Activated naive CD8-positive, alpha-beta T cell (primary cell): ENCODE data around the gene PPP1R14C.

Source experiments
- H3K27ac Mint-ChIP-seq: one replicate; pipeline ENCODE4 v1.8.0; 2021; ENCODE audit warnings: mixed read lengths
- H3K27me3 Mint-ChIP-seq: one replicate; pipeline ENCODE4 v1.8.0; 2021; ENCODE audit warnings: mixed read lengths
- H3K36me3 Mint-ChIP-seq: one replicate; pipeline ENCODE4 v1.8.0; 2021; ENCODE audit warnings: mixed read lengths
- H3K4me1 Mint-ChIP-seq: one replicate; pipeline ENCODE4 v1.8.0; 2021; ENCODE audit warnings: low read depth, mixed read lengths
- H3K4me3 Mint-ChIP-seq: one replicate; pipeline ENCODE4 v1.8.0; 2021; ENCODE audit warnings: mild to moderate bottlenecking, mixed read lengths
- H3K9me3 Mint-ChIP-seq: one replicate; pipeline ENCODE4 v1.8.0; 2021; ENCODE audit warnings: low read depth, mixed read lengths

Gene PPP1R14C

DNA sequence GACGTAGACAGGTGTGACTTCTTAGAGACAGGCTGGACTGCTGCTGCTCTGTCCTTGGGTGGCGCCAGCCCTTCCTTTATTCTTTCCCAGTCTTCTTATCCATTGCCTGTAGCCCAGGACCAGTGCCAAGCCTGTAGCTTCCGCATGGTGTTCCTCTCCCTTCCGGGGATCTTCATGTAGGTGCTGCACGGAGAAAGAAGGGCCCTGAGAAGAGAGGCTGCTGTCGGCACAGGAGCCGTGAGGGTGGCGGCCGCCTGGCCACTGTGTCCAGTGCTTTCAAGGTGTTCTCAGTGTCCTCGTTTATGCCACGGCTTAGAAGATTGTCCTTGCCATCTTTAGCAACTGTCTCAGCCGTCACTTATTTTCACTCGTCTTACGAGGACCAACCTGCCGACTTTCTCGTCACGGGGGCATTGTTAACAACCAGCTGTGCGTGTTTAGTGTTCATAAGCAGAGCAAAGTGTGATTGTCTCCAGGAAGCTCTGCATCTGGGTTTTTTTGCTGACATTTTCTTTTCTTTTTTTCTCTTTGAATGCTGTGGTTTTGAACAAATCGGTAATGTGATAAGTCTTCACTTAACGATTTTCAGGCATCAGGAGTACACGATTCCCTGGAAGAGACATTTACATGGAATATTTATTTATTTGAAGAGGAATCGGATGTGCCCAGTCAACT is 61.2 kb downstream of the PPP1R14C start:
- Mint-ChIP-seq H3K27me3 (peaks cover 4% of the 10 kb centered on the region), H3K9me3 (no peaks in the 10 kb centered on the region), H3K4me3 (no peak overlapping the region), H3K36me3 (no peaks in the 10 kb centered on the region), H3K4me1 (no peaks in the 10 kb centered on the region), H3K27ac (no peak overlapping the region)

DNA sequence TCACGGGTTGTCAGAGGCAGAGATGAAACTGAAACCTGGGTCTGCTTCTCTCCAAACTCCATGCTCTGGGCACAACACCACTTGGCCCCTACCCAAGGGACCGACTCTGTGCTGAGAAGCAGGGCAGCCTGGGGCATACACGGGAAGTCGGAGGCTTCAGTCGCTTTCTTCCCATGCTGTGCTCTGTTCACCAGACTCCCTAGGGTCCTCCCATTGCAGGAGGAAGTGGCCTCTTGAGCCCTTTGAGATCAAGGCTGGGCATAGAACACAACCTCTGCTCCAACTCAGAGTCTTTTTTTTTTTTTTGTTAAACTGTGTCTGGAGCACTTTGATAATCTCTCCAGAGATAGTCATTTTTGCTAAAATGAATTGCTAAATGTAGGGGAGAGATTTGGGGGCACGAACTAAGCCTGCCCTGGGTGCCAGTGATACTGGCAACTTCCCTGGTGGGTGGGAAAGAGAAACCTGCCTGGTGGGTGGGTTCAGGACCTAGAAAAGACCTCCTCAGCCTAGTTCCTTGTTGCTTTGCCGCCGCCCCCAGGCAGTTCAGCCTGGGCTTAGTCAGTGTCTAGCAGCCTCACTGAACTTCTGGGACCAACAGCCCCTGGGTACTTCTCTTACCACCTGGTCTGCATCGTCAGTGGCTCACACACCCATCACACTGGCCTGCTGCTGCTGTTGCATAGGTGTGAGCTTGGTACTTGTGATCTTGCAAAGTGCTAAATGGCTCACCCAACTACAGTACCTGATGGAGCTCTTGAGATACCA is 62.0 kb downstream of the PPP1R14C start:
- H3K36me3 Mint-ChIP-seq: no peaks in the 10 kb centered on the region
- H3K4me3 Mint-ChIP-seq: no peak overlapping the region
- no peaks in the 10 kb centered on the region for H3K9me3 Mint-ChIP-seq
- no peaks in the 10 kb centered on the region for H3K4me1 Mint-ChIP-seq
- peaks cover 4% of the 10 kb centered on the region for H3K27me3 Mint-ChIP-seq
- no peak overlapping the region for H3K27ac Mint-ChIP-seq

GRCh38 chr6:150207931-150208570 is 65.2 kb downstream of the PPP1R14C start:
- peaks cover 2% of the 10 kb centered on the region for H3K27me3 Mint-ChIP-seq
- H3K4me1 Mint-ChIP-seq: no peaks in the 10 kb centered on the region
- no peak overlapping the region for H3K27ac Mint-ChIP-seq
- no peaks in the 10 kb centered on the region for H3K9me3 Mint-ChIP-seq
- H3K4me3 Mint-ChIP-seq: no peak overlapping the region
- H3K36me3 Mint-ChIP-seq: no peaks in the 10 kb centered on the region

DNA sequence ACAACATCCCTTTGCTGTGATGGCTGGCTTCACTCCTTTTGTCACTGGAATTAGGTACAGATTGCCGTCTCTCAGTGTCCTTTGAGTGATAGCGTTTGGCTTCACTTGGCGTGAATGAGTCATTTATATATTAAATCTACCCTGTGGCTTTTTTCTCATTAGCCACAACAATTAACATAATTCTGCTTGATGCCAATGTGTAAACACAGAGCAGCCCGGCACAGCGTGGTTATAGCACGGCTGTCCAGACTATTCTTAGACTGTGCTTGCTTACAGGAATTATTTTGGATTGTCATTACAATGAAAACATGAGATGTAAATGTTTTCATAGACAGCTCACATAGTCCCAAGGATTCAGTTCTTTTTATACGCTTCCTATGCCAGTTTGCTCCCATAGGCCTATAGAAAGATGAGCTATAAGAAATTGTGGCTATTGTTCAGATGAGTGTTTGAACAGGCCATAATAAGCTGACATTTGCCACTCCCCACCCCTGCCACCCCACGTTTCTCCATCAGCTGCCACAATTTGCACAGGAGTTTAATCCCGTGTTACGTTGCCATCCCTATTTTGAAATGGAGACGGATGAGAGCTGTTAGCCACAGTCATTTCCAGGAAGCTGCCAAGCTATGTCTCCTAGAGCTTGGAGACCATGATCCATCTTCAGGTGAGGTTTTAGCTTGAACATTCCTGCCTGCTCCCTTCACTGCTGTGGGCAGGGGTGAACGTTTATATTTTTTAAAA is 65.9 kb downstream of the PPP1R14C start:
- Mint-ChIP-seq H3K27ac (no peak overlapping the region), H3K4me3 (no peak overlapping the region), H3K4me1 (no peaks in the 10 kb centered on the region), H3K36me3 (no peaks in the 10 kb centered on the region), H3K27me3 (peaks cover 2% of the 10 kb centered on the region), H3K9me3 (no peaks in the 10 kb centered on the region)

DNA sequence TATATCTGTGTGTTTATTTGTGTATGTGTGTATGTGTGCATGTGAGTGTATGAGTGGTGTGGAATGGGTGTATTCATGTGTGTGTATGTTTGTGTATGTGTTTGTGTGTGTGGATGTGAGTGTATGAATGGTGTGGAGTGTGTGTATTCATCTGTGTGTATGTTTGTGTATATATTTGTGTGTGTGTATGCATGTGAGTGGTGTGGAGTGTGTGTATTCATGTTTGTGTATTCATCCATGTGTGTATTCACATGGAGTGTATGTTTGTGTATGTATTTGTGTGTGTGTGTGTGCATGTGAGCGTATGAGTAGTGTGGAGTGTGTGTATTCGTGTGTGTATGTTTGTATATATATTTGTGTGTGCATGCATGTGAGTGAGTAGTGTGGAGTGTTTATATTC is 66.6 kb downstream of the PPP1R14C start:
- Mint-ChIP-seq H3K36me3 (no peaks in the 10 kb centered on the region), H3K4me3 (no peak overlapping the region), H3K27me3 (peaks cover 2% of the 10 kb centered on the region), H3K27ac (no peak overlapping the region), H3K4me1 (no peaks in the 10 kb centered on the region), H3K9me3 (no peaks in the 10 kb centered on the region)

DNA sequence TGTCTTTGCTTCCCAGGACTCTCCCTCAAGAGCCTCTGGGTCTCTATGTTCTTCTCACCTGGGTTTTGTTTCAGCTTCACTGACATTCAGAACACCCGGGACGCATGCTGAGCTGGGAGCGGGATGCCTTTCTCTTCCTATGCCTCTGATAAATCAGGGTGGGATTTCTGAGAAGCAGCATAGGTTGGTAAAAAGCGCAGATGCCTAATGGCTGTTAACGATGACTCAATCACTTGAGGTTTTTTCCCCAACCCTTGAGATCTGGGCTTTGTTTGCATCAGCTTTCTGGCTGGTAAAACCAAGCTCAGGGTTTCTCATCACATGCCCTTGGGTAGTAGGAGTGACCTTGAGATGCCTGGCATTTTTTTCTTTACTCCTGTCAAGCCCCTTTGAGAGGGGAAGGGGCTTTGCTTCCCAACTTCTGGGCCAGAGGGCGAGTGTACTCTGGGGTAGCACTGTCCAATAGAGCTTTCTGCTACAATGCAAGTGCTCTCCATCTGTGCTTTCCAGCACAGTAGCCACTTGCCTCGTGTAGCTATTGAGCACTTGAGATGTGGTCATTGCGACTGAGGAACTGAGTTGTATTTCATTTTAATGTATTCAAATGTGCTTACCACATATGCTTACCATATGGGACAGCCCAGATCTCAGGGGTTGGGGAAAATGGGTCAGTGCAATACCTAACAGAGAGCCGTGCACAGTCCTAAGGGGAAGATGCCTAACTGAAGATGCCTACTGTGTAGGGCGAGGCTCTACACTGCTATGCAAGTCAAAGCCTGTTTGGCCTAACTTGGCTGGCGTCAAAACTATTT is 69.1 kb downstream of the PPP1R14C start:
- no peaks in the 10 kb centered on the region for H3K36me3 Mint-ChIP-seq
- H3K27me3 Mint-ChIP-seq: no peaks in the 10 kb centered on the region
- H3K27ac Mint-ChIP-seq: no peak overlapping the region
- H3K9me3 Mint-ChIP-seq: no peaks in the 10 kb centered on the region
- no peak overlapping the region for H3K4me3 Mint-ChIP-seq
- H3K4me1 Mint-ChIP-seq: no peaks in the 10 kb centered on the region

GRCh38 chr6:150212778-150213177 is 69.9 kb downstream of the PPP1R14C start:
- Mint-ChIP-seq H3K9me3 (no peaks in the 10 kb centered on the region), H3K36me3 (no peaks in the 10 kb centered on the region), H3K27me3 (no peaks in the 10 kb centered on the region), H3K4me1 (no peaks in the 10 kb centered on the region), H3K27ac (no peak overlapping the region), H3K4me3 (no peak overlapping the region)

- Mint-ChIP-seq H3K27me3 (no peaks in the 10 kb centered on the region), H3K36me3 (no peaks in the 10 kb centered on the region), H3K4me1 (no peaks in the 10 kb centered on the region), H3K4me3 (no peak overlapping the region), H3K27ac (no peak overlapping the region), H3K9me3 (no peaks in the 10 kb centered on the region)
These were observed 70.5 kb downstream of the PPP1R14C start for GRCh38 chr6:150213301-150213700.

DNA sequence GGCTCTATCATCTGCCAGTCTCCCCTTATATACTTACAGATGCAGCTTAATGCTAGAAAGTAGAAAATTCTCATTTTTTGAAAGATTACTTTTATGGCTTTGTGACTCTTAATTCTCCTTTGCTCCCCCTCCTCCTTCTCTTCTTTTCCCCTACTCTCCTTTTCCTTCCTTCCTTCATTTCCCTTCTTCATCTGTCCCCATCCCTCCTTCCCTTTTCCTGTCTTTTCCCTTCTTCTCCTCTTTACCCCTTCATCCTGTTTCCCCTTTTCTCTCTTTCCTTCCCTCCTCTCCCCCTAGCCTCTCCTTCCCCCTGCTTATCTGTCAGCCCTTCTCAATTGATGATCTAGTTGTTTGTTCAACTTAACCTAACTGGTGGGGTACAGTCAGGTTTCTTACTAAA is 71.5 kb downstream of the PPP1R14C start:
- Mint-ChIP-seq H3K36me3 (no peaks in the 10 kb centered on the region), H3K27me3 (no peaks in the 10 kb centered on the region)

DNA sequence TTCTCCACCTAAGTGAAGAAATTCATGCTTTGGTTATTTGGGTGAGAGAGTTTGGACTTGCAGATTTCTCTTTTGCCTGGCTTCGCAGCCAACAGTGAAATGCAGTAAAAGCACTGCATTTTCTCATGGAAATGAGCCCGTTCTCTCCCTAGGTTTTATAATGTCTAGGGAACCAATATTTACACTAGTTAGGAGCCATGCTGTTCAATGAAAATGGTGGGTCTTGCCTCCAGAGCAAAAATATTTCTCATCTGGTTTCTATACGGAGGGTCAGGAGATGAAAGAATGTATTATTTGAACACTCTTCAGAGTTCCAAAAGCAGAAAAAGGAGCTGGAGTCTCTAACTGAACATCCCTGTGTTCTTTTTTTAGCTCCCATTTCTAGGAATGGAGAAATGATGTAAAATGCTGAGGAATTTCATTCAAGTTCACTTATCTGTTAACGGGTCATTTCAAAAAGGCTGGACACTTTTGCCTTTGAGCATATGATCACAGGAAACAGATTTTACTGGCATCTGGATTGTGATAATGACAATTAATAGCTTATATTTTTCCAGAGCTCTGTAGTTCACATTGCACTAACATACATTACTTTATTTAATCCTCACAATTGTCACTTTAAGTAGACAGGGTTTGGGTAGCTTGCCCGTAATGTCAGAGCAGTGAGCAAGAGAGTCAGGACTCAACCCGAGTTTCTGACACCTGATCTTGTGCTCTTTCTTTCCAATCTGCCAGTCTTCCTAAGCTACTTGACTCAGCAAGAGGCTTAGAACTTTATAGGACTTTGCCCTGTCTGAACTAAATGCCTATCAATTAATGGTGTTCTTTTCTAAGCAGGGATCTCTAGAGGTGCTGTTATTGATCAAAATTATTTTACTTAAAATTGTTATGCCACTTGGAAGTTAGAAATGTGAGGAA is 78.0 kb downstream of the PPP1R14C start:
- Mint-ChIP-seq H3K4me3 (no peak overlapping the region), H3K27ac (no peak overlapping the region), H3K36me3 (no peaks in the 10 kb centered on the region), H3K27me3 (no peaks in the 10 kb centered on the region), H3K4me1 (no peaks in the 10 kb centered on the region), H3K9me3 (no peaks in the 10 kb centered on the region)

More for the DNA sequence above, 71.5 kb downstream of the PPP1R14C start:
- no peaks in the 10 kb centered on the region for H3K4me1 Mint-ChIP-seq
- H3K27ac Mint-ChIP-seq: no peak overlapping the region
- no peaks in the 10 kb centered on the region for H3K9me3 Mint-ChIP-seq
- no peak overlapping the region for H3K4me3 Mint-ChIP-seq

DNA sequence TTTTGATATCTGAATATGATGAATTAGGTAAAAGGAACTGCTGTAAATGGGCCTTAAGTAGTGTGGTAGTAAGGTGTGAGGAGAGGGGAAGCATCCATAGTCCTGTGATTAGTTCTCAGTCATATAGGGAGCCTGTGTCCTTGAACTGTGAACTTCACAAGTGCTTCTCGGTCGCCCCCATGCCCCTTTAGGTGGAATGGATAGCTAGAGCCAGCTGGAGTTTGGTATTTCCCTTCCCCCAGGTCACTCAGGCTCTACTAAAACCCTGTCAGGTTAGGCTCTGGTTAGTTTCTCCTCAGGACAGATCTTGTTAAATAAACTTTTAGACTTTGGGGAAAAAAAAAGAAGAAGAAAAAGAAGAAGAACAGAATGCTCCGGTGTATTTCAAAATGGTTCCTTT is 82.0 kb downstream of the PPP1R14C start:
- H3K4me1 Mint-ChIP-seq: no peaks in the 10 kb centered on the region
- H3K27me3 Mint-ChIP-seq: peaks cover 5% of the 10 kb centered on the region
- no peaks in the 10 kb centered on the region for H3K36me3 Mint-ChIP-seq
- H3K27ac Mint-ChIP-seq: no peak overlapping the region
- no peaks in the 10 kb centered on the region for H3K9me3 Mint-ChIP-seq
- no peak overlapping the region for H3K4me3 Mint-ChIP-seq

DNA sequence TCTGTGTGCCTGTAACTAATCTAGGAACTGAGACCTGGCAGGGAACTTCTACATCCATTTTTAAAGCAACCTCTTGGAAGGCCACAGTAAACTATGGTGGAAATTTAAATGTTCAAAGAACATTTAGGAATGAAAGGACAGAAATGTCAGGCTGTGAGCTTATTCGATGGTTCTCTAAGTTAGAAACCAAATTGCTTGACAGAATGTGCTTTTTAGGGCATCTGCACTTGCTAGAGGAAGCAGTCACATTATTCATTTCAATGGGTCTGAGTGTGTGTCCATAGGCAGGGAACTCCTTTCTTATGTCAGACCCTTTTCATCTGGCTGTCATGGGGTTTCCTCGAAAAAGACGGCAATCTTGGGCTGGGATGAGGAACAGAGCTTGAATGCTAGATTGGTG is 84.4 kb downstream of the PPP1R14C start:
- H3K9me3 Mint-ChIP-seq: no peaks in the 10 kb centered on the region
- H3K4me3 Mint-ChIP-seq: no peak overlapping the region
- H3K27me3 Mint-ChIP-seq: peaks cover 5% of the 10 kb centered on the region
- no peaks in the 10 kb centered on the region for H3K4me1 Mint-ChIP-seq
- H3K27ac Mint-ChIP-seq: no peak overlapping the region
- H3K36me3 Mint-ChIP-seq: no peaks in the 10 kb centered on the region

GRCh38 chr6:150228072-150228733 is 85.4 kb downstream of the PPP1R14C start:
- peaks cover 5% of the 10 kb centered on the region for H3K9me3 Mint-ChIP-seq
- peaks cover 5% of the 10 kb centered on the region for H3K36me3 Mint-ChIP-seq
- peaks cover 5% of the 10 kb centered on the region for H3K27me3 Mint-ChIP-seq
- H3K4me3 Mint-ChIP-seq: no peak overlapping the region
- H3K4me1 Mint-ChIP-seq: peaks cover 5% of the 10 kb centered on the region
- H3K27ac Mint-ChIP-seq: no peak overlapping the region
